Endothelial cell of umbilical vein (primary cell): ENCODE measurements around the gene GH1. TPM values are rescaled to one million over a fixed set of nuclear protein-coding genes. Genes with fewer than 3 reads are reported as not detected.

Experiments
- BruUV-seq: library from RNA; stranded (reverse); fragments of 400-500 nt; replicated peaks from 2 replicates; lab custom pipeline; 2021; lab: Mats Ljungman, UMichigan
- CTCF ChIA-PET: fragments of 300-600, 350-600 bp; sonication (Branson Sonifier 250); formaldehyde crosslinking; loops from one replicate; lab custom pipeline; 2021; ENCODE audit warnings: antibody characterized with exemption, inconsistent platforms; lab: Charles Lee
- POLR2A ChIA-PET: fragments of 300-600, 350-600 bp; sonication (Branson Sonifier 250); formaldehyde crosslinking; loops from one replicate; lab custom pipeline; 2021; ENCODE audit warnings: antibody characterized with exemption, inconsistent platforms; lab: Charles Lee
- DNase-seq: peaks from one replicate; pipeline ENCODE4 v3.0.0-alpha.2; 2011; ENCODE audit warnings: low read depth, low spot score
- FAIRE-seq: peaks from 2 replicates; lab custom pipeline; 2011; peaks lifted over from hg19 to GRCh38; lab: Jason Lieb, UNC
- H2AFZ ChIP-seq: 2 replicates; pipeline ENCODE4 v1.6.0; 2012; ENCODE audit warnings: low read depth, low read length, control low read depth, inconsistent platforms
- H3K27ac ChIP-seq: 2 replicates; pipeline ENCODE4 v1.5.1; 2011; ENCODE audit warnings: low read depth, mild to moderate bottlenecking, control low read depth, low read length, moderate library complexity; ENCODE audit not compliant: insufficient read depth
- H3K27me3 ChIP-seq, 2 experiments: 2 replicates each; pipeline versions ENCODE4 v1.6.0 to v1.6.1; 2011; ENCODE audit warnings: low read length in 2 of 2, mixed read lengths in 1 of 2; ENCODE audit not compliant: control insufficient read depth in 2 of 2, insufficient read depth in 2 of 2
- H3K36me3 ChIP-seq, 2 experiments: 2 replicates in 1 of 2; 3 replicates in 1 of 2; pipeline ENCODE4 v1.5.1; 2011; ENCODE audit warnings: low read length in 2 of 2, mild to moderate bottlenecking in 1 of 2, moderate library complexity in 1 of 2; ENCODE audit not compliant: control insufficient read depth in 2 of 2, insufficient read depth in 2 of 2; ENCODE audit errors: extremely low read depth in 1 of 2
- H3K4me1 ChIP-seq: 3 replicates; pipeline ENCODE4 v1.5.1; 2011; ENCODE audit warnings: mild to moderate bottlenecking, low read length; ENCODE audit not compliant: control insufficient read depth, insufficient read depth; ENCODE audit errors: extremely low read depth
- H3K4me2 ChIP-seq: 2 replicates; pipeline ENCODE4 v1.6.1; 2011; ENCODE audit warnings: low read length, control low read depth, mixed read lengths; ENCODE audit not compliant: insufficient read depth
- H3K4me3 ChIP-seq, 3 experiments: fragments of 200-600 bp in 1 of 3; sonication (generic), shearing (Covaris generic) in 1 of 3; replicated peaks in 1 of 3; 2 replicates each; pipeline ENCODE4 v1.5.1; 2011 to 2016; ENCODE audit warnings: control low read depth in 3 of 3, low read length in 3 of 3, mild to moderate bottlenecking in 2 of 3, inconsistent platforms in 1 of 3, low read depth in 1 of 3, moderate library complexity in 1 of 3; ENCODE audit not compliant: insufficient read depth in 1 of 3
- H3K79me2 ChIP-seq: 2 replicates; pipeline ENCODE4 v1.6.0; 2012; ENCODE audit warnings: low read length, inconsistent platforms; ENCODE audit not compliant: control insufficient read depth, insufficient read depth
- H3K9ac ChIP-seq: replicated peaks from 2 replicates; pipeline ENCODE3; 2011; ENCODE audit warnings: low read length, control low read depth; ENCODE audit not compliant: insufficient read depth; ENCODE audit errors: extremely low read depth
- H3K9me1 ChIP-seq: replicated peaks from 3 replicates; pipeline ENCODE4 v1.6.0; 2011; ENCODE audit warnings: mild to moderate bottlenecking, low read length; ENCODE audit not compliant: control insufficient read depth, insufficient read depth; ENCODE audit errors: extremely low read depth
- H3K9me3 ChIP-seq: replicated peaks from 2 replicates; pipeline ENCODE4 v1.5.1; 2012; ENCODE audit warnings: low read length, inconsistent platforms; ENCODE audit not compliant: control insufficient read depth, insufficient read depth
- H4K20me1 ChIP-seq: replicated peaks from 2 replicates; pipeline ENCODE3; 2011; ENCODE audit warnings: mild to moderate bottlenecking, low read length; ENCODE audit not compliant: control insufficient read depth, insufficient read depth; ENCODE audit errors: extremely low read depth
- EZH2 ChIP-seq: IDR thresholded peaks from 2 replicates; pipeline ENCODE4 v1.6.1; 2012; ENCODE audit warnings: borderline replicate concordance, low read depth, mild to moderate bottlenecking, moderate library complexity, low read length, inconsistent platforms; ENCODE audit not compliant: severe bottlenecking
- FOS ChIP-seq: IDR thresholded peaks from 2 replicates; pipeline ENCODE4 v1.6.1; 2011; ENCODE audit warnings: mild to moderate bottlenecking, low read length, moderate library complexity, borderline replicate concordance; ENCODE audit not compliant: insufficient read depth
- GATA2 ChIP-seq: IDR thresholded peaks from 2 replicates; pipeline ENCODE4 v1.7.0; 2011; ENCODE audit warnings: low read depth, mild to moderate bottlenecking, moderate library complexity, mixed read lengths, low read length; ENCODE audit not compliant: insufficient read length, insufficient read depth
- JUN ChIP-seq: IDR thresholded peaks from 2 replicates; pipeline ENCODE4 v1.6.1; 2011; ENCODE audit warnings: borderline replicate concordance, low read depth; ENCODE audit not compliant: insufficient read length, insufficient read depth
- MYC ChIP-seq: IDR thresholded peaks from one replicate; pipeline ENCODE4 v1.6.1; 2011; ENCODE audit warnings: mild to moderate bottlenecking, low read depth, low read length
- POLR2A ChIP-seq: IDR thresholded peaks from 2 replicates; pipeline ENCODE4 v1.6.1; 2012; ENCODE audit warnings: low read depth, mild to moderate bottlenecking, control low read depth, low read length
- POLR2AphosphoS5 ChIP-seq: IDR thresholded peaks from 2 replicates; pipeline ENCODE4 v1.6.1; 2012; ENCODE audit warnings: low read depth, mild to moderate bottlenecking, control low read depth, low read length, moderate library complexity; ENCODE audit not compliant: insufficient read depth
- dilution Hi-C: fragments of 300-500 bp; cut with MboI; formaldehyde crosslinking; loops from one replicate; pipeline ENCODE4 v1.15.0; 2019; ENCODE audit warnings: low sequenced_read_pairs; ENCODE audit not compliant: extremely low pct_ligation_motif_present
- intact Hi-C: fragments of 100-400 bp; cut with micrococcal nuclease; formaldehyde crosslinking; loops from one replicate; pipeline ENCODE4 v1.10.0; 2022
- polyA plus RNA-seq, 4 experiments: library from polyadenylated mRNA; depleted of rRNA in 3 of 4; stranded (reverse) in 3 of 4; unstranded in 1 of 4; fragments of >200 nt; gene quantifications; 2 replicates each; pipeline versions ENCODE4 v1.2.1 to v1.2.3, GENCODE V29; 2011 to 2012; ENCODE audit warnings: missing spikeins in 1 of 4
- total RNA-seq: library from RNA; stranded (reverse); gene quantifications from 2 replicates; pipeline ENCODE4 v1.2.3, GENCODE V29; 2021
- TF ChIP-seq, protein P1 (sequence below), 2 donors: IDR thresholded peaks; 1 replicate in 1 of 2; 2 replicates in 1 of 2; pipeline ENCODE4 v1.5.1; 2011; ENCODE audit warnings: low read length in 2 of 2, mild to moderate bottlenecking in 2 of 2, moderate library complexity in 2 of 2, control low read depth in 1 of 2, inconsistent platforms in 1 of 2, low read depth in 1 of 2; ENCODE audit not compliant: insufficient read depth in 1 of 2; ENCODE audit errors: extremely low read depth in 1 of 2
- TF ChIP-seq, protein P2 (sequence below): IDR thresholded peaks from 2 replicates; pipeline ENCODE4 v1.6.1; 2011; ENCODE audit not compliant: insufficient read depth, insufficient read length

GH1 gene
- total and polyA plus RNA-seq, 2 donors (not counting 3 experiments of a cell fraction or from before 2014, with no cell fraction given) = not detected

DNA sequence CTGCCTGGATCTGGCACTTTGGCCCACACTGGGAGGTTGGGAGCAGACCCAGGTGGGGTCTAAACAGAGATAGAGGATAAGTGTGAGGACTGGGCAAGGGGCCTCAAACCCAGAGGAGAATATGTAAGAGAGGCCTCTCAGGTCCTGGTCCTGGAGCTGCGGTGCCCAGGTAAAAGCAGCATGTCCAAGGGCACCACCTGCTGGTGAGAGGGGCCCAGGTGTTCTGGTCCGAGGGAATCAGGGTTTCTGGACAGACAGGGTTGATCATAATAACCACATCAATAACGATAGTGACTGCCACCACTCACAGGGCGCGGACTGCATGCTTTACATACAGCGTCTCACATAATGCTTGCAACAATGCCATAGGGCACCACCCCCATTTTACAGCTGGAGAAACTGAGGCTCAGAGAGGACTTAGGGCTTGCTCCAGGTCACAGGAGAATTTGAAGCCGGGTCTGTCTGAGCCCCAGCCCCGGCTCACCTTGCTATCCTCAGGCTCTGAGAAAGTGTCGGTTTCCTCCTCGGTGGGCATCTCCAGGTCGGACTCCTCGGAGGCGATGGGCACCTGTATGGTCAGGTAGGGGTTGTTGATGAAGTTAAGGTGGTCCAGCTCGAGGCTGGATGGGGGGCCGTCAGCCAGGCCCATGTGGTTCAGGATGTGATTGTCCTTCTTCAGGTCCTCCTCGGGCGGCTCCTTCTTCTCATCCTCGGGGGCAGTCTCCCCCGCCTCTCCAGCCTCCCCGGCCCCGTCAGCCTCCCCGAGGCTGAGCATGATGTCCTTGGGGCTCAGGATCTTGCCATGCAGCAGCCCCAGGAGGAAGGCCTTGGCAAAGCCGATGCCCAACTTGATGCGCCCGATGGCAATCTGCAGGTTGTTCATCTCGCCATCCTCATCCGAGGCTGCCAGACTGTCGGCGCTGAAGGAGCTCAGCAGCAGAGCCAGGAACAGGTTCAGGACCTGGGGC is 32.6 kb upstream of the GH1 start:
- no peak for FAIRE-seq
- ChIA-PET POLR2A (no interaction called here), CTCF (interaction anchor here (0.6 to 2.6 kb wide), 5 partner anchors 16 to 182 kb away, joined by 3 to 9 read pairs (median 7); no protein-coding TSS in a partner anchor)
- Histone ChIP-seq H3K79me2 (no peaks in the 10 kb centered on the region), H3K4me2 (no peak overlapping the region), H3K4me1 (no peaks in the 10 kb centered on the region), H3K36me3 (no peaks in the 10 kb centered on the region), H3K9ac (no peak overlapping the region), H3K27me3 (no peaks in the 10 kb centered on the region), H2AFZ (no peak overlapping the region), H3K9me1 (no peaks in the 10 kb centered on the region), H3K4me3 (no peak overlapping the region), H3K27ac (no peak overlapping the region), H4K20me1 (no peaks in the 10 kb centered on the region), H3K9me3 (no peaks in the 10 kb centered on the region)
- intact Hi-C loops (no loop called here), dilution Hi-C loops (no loop called here)
- no peak for DNase-seq
- no TSS peak for BruUV-seq
- TF ChIP-seq MYC (no peak), GATA2 (no peak), POLR2AphosphoS5 (no peak), FOS (no peak), POLR2A (no peak), EZH2 (no peak), JUN (no peak)
- TF ChIP-seq, protein P1, sequence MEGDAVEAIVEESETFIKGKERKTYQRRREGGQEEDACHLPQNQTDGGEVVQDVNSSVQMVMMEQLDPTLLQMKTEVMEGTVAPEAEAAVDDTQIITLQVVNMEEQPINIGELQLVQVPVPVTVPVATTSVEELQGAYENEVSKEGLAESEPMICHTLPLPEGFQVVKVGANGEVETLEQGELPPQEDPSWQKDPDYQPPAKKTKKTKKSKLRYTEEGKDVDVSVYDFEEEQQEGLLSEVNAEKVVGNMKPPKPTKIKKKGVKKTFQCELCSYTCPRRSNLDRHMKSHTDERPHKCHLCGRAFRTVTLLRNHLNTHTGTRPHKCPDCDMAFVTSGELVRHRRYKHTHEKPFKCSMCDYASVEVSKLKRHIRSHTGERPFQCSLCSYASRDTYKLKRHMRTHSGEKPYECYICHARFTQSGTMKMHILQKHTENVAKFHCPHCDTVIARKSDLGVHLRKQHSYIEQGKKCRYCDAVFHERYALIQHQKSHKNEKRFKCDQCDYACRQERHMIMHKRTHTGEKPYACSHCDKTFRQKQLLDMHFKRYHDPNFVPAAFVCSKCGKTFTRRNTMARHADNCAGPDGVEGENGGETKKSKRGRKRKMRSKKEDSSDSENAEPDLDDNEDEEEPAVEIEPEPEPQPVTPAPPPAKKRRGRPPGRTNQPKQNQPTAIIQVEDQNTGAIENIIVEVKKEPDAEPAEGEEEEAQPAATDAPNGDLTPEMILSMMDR (IDR thresholded peaks at IDR 0.05; ENCODE audit: extremely low read depth in 1 of 2, insufficient read depth in 1 of 2, low read depth in 1 of 2, low read length in 2 of 2) = no peak
- TF ChIP-seq, protein P2, sequence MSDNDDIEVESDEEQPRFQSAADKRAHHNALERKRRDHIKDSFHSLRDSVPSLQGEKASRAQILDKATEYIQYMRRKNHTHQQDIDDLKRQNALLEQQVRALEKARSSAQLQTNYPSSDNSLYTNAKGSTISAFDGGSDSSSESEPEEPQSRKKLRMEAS = no peak
